ENCODE measurements around the gene FSD1L.
"Not testable (repeated sequence)": the region's sequence is repeated elsewhere in the genome, so short reads cannot be mapped to it uniquely, and the experiment has no call there.

The FSD1L gene

GRCh38 chr9:105557804-105558610 is 110.2 kb downstream of the FSD1L start, which contains the start of gene FKTN:
FKTN (plus strand) TSS chr9:105558131; CDS start chr9:105575033, 16,902 bp downstream.
- peak; percentile 74 to 75 for DNase-seq (ENCODE audit: low read depth in 2 of 2)

GRCh38 chr9:105572455-105572854 is 124.6 kb downstream of the FSD1L start:
- no peak for DNase-seq (ENCODE audit: low read depth in 2 of 2)

DNA sequence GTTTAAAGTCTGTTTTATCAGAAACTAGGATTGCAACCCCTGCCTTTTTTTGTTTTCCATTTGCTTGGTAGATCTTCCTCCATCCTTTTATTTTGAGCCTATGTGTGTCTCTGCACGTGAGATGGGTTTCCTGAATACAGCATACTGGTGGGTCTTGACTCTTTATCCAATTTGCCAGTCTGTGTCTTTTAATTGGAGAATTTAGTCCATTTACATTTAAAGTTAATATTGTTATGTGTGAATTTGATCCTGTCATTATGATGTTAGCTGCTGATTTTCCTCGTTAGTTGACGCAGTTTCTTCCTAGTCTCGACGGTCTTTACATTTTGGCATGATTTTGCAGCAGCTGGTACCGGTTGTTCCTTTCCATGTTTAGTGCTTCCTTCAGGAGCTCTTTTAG is 132.1 kb downstream of the FSD1L start:
- not testable (repeated sequence) for DNase-seq (ENCODE audit: low read depth in 2 of 2)

DNA sequence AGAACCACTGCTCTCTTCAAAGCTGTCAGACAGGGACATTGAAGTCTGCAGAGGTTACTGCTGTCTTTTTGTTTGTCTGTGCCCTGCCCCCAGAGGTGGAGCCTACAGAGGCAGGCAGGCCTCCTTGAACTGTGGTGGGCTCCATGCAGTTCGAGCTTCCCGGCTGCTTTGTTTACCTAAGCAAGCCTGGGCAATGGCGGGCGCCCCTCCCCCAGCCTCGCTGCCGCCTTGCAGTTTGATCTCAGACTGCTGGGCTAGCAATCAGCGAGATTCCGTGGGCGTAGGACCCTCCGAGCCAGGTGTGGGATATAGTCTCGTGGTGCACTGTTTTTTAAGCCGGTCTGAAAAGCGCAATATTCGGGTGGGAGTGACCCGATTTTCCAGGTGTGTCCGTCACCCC is 133.7 kb downstream of the FSD1L start:
- not testable (repeated sequence) for DNase-seq (ENCODE audit: low read depth in 2 of 2)

GRCh38 chr9:105593145-105593544 is 145.3 kb downstream of the FSD1L start:
- DNase-seq (ENCODE audit: low read depth in 2 of 2): no peak
